Activated CD4-positive, alpha-beta T cell treated with anti-CD3 and anti-CD28 coated beads, Interleukin-2, amount 50 U/mL, for 16 hours (primary cell): ENCODE measurements around the gene SRRM4.
"Not testable (repeated sequence)": the region's sequence is repeated elsewhere in the genome, so short reads cannot be mapped to it uniquely, and the experiment has no call there.

ENCODE experiments used
- DNase-seq: peaks from one replicate; pipeline ENCODE4 v3.0.0-alpha.2; 2020

Gene SRRM4

DNA sequence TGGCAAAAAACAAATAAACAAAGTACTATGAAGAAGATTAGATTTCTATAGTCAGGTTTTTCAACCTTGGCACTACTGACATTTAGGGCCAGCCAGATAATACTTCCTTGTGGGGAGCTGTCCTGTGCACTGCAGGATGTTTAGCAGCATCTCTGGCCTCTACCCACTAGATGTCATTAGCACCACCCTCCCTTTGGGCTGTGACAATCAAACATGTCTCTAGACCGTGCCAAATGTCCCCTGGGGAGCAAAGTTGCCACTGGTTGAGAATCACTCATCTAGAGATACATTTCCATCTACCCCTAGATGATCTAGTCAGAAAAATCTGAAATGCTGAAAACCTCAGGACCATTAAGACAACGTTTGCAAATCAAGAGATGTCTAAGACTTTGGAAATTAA, 29.9 kb downstream of the SRRM4 start:
- DNase-seq: no peak

DNA sequence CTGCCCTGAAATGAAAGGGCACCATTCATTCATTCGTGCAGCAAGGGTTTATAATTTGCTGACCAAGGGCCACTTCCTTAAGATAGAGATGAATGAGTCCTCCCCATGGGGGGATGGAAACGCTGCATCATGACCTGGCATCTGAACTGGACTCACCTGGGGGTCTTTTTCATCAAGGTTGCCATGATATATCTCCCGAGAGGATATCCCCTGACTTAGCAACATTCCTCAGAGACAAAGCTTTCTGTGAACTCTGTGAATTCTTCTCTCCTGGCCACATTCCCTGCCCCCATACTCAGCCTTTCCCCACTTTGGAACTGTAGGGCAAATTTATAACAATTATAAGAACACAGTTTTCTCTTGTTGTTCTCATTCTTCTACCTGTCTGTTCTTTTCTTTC, 30.8 kb downstream of the SRRM4 start:
- no peak for DNase-seq

DNA sequence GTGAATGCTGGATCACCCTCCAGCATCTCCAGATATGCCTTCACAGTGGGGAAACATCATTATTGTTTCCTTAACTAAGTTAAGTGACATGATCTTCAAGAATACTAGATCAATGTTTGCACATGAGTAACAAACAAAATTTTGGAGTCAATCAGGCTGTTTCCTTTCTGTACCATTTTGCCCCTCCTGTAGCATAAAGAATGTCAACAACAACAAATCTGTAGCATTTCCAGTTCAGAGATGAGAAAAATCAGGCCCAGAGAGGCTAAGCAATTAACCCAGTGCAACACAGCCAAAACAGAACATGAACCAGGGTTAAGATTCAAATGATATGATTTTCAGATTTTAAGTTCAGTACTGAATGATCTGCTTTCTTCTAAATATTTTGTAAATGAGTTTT, 31.7 kb downstream of the SRRM4 start:
- no peak for DNase-seq

DNA sequence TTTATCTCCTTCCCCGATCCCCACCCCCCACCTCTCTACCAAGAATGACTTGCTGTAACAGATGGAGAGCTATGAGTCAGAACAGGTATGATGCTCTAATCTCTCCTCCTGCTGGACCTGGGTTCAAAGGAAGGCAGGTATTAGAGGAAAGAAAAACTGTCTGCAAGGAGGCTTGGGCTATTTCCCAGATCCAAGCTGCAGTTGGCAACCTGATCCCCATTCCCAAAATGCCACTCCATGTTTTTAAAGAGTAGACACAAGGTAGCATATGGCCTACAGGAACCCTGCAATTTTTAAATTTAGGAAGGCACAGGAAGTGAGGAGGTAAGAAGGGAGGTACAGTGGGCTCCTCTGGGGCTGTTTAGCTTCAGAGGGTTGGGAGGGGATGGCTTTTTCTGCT, 33.0 kb downstream of the SRRM4 start:
- DNase-seq: no peak

DNA sequence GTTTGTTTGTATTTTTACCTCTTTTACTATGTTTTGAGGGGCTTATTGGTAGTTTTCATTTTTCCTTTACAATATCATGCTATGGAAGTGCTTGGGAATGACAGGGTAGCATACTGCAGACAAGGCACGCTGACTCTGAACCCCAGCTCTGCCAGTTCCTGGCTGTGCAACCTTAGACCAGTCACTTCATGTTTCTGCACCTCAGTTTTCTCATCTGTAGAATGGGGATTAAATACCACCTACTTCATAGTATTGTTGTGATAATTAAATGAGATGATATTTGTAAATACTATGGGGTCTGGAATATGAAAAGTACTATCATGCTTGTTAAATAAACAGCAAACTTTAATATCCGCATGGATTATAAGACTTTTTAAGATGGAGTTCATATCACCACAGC, 35.4 kb downstream of the SRRM4 start:
- DNase-seq: no peak

DNA sequence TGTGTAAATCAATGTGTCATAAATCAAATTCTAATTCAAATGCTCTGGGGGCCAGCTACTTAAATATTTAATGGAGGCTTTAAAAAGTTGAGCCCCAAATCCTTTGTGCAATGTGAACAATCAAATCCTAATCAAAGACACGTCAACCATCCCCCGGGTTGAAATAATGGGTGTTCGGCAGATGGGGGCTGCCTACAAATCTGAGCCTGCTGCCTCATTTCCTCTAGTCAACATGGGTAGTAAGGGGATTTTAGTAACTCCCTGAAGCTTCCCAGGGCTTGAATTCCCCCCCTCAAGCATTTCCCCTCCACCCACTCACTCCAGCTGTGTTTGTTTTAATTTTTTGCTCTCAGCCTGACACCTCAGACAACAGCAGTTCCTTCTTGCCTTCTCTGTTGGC, 37.8 kb downstream of the SRRM4 start:
- DNase-seq: no peak

DNA sequence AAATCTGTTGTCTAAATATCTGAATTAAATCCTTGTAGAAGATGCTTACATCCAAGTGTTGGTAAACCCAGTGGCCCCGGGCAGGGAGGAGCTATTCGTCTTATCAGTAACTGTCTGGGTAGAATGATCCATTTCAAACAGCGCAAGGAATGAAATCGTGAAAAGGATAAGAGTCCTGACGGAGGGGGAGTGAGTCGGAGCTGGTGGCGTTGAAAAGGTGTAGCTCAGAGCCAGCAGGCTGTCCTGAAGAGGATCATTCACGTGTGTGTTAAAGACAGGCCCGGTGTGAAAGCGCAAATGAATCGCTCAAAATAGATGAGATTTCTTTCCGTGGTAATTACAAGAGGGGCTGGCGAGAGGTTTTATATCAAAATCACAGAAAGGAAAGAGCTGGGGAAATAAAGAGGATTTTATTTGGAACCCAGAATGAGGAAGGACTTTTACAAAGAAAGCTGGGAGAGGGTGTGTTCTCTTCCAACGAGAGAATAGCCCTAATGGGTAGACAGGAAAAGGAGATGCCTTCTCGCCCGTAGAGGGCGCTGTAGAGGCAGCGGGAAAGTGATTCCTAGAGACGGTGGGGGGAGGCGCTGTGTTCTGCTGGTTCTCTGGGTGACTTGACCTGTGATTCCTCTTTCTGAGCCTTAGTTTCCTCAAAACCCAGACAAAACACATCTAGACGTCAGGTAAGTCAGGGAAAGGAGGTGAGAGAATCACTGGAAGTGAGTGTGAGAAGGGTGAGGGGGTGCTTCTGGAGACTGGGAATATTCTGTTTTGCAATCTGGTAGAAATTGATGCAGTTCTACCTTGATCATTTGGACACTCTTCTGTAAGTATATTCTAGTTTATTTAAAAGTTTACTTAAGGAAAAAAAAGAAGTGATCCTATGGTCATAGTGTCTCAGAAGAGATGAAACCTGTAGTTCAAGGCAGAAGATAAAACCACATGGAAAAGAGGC, 39.3 kb downstream of the SRRM4 start:
- peak; percentile 4 for DNase-seq

DNA sequence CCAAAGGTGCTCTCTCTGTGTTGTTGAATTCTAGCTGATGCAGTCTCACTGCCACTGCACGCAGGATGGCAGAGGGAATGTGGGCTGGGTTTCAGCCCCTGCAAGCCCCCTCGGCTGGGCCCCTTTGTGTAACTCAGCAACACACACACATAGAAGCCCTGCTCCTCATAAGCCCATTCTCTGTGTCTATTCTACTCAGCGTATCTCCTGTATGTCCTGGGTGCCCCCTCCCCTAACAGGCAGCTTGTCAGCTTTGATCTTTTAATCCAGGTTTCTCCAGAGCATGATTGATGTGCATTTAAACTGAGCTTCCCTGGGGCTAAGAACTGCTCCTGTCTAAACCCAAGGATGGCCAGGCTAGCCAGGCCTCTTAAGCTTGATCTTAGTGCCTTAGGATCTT, 43.0 kb downstream of the SRRM4 start:
- DNase-seq: no peak

DNA sequence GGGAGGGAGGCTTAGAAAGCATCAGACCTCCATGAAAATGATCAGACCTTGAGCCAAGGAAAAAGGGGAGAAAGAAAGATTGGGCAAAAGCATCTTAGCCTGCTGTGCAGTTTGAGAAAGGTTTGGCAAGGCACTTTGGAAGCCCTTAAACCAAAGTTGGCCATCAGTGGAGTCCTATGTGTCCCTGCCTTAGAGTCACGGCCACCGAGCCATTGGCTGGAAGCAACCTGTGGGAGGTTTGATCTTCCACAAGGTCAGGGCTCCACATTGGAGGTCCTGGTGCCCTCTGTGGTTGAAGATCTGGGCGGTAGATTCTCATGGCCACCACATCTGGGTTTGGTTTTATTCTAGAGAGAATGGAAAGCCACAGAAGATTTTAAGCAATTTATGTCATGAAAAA, 44.4 kb downstream of the SRRM4 start:
- DNase-seq: no peak

DNA sequence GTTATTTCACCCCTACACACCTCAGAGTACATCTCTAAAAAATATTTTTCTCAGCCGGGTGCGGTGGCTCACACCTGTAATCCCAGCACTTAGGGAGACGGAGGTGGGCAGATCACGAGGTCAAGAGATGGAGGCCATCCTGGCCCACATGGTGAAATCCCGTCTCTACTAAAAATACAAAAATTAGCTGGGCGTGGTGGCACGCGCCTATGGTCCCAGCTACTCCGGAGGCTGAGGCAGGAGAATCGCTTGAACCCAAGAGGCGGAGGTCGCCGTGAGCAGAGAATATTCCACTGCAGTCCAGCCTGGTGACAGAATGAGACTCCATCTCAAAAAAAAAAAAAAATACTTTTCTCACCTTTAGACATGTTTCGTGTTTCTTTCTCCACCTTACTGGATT, 52.0 kb downstream of the SRRM4 start:
- DNase-seq: not testable (repeated sequence)

DNA sequence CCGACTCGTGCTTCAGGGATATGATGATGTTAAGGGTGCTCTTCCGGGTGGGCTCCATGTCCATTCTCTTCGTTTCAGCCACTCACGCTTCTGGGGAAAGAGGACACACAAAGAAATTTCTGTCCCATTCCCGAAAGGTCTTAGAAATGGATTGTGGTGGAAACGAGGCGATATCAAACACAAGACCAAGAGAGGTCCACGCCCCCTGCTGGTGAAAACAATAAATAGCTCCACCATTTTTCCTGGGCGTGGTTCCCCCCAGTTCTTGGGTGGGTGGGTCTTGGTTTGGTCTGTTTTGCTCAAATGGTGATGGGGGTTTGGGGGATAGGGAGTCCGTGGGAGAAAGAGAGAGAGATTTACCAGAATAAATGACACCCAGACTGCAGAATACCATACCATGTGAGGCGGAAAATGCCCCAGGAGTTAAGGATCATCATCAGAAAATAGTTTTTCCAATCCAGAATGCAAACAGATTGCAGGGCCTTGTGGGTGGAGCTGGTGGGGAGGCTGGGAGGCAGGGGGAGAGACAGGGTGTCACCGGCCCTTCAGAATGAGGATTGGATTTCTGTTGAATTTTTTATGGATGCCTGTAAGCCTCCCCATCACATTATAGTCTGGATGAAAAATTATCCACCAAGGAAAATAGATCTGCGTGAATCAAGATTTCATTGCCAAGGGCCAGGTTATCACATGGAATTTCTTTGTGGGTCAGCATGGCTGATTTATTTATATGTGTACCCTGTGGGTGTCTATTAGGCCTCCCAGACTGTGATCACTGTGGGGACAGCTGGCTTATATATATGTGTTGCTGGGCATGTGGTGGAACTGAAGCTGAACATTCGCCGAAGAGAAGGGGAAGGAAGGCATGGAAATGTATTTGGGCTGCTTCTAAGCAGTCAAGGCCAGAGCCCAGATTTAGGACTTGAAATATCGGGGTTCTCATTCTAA, 55.8 kb downstream of the SRRM4 start:
- peak; percentile 23 for DNase-seq

DNA sequence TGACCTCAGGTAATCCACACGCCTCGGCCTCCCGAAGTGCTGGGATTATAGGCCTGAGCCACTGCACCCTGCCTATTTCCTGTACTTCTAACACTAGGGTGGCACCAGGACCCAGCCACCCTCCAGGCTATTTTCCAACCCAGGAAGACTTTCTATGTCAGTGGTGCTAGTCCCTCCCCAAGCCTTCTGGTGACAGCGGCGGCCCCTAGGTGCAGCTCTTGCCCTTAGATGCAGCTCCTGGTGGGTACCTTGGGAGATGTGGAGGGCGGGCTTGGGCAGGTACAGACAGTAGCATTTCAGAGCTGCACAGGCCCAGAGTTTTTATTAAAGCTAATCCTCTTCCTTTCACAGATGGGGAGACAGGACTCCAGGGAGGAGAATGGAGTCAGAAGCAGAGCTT, 62.8 kb downstream of the SRRM4 start:
- DNase-seq: no peak

DNA sequence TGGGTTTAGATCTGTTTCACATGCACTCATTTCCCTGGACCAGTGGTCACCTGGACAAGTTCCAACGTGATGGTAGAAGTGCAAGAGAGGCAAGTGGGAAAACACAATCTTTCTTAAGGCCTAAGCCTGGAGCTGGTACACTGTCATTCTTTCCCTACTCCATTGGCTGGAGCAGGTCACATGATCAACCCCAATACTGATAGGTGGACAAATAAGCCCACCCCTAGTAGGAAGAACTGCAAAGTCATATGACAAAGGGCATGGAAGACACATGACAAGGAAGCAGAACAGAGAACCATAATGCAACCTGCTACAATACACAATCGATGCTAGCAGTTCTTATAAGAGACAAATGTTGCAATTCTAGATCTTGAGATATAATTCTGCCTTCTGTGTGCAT, 66.3 kb downstream of the SRRM4 start:
- no peak for DNase-seq

DNA sequence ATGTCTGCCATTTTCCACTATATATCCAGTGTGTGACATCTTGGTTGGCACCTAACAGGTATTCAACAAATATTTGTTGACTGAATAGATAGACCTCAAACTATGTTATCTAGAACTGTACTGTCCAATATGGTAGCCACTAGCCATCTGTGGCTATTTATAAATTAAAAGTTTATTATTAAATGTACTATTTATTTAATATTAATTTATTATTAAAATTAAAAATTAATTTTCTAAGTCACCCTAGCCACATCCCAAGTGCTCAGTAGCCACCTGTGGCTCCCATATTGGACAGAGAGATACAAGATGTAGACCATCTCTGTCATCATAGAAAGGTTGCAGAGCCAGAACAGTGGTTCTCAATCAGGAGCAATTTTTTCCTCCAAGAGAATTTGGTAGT, 69.3 kb downstream of the SRRM4 start:
- DNase-seq: no peak

DNA sequence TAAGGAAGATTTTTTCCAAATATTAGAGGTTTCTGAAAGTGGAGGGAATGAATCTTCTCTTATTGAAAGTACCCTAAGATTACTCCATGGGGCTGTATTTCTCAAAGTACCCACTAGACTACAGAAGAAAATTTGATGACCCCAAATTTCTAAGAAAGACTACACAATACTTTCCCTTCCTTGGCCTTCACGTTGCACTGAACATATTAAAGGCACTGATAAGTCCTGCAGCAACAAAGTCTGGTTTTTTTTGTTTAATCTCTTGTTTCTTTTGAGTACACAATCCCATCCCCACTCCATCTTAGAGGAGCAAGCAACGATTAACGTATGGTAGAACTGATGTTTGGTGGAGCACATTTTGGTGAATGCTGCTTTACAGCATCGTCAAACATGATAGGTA, 70.1 kb downstream of the SRRM4 start:
- no peak for DNase-seq

DNA sequence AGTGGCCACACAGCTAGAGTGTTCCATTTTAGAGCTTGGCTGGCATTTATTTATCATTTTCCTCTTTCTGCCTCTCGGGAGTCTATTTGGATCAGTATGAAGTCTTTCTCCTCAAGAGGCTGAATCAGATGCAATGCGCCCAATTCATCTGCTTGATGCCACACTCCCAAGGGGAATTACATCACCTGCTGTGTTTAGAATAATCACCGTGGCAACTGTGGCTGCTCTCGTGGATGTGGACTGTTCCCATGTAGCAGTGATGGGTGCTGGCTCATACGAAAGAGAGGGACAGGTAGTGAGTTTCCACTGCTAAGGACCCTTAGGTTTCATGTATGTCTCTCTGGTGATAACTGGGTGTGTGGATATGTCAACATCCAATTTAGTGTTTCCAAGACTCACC, 70.7 kb downstream of the SRRM4 start:
- DNase-seq: no peak

DNA sequence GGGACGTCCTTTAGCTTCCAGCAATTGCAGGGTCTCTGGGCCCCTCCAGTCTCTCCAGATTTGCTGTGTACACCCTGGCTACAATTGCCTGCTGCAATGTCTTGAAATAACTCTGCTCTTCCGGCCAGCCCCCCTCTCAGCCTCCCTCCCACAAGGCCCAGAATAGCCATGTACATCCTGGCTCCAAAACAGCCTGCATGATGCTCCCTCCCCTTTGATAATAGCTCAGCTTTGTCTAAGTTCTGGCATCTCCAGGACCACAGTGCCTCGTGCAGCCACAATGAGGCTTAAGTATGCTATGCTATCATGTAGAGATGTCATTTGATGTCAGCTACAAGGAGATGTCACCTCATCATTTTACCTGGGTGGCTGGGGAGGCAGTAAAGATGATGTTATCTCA, 74.6 kb downstream of the SRRM4 start:
- DNase-seq: no peak

DNA sequence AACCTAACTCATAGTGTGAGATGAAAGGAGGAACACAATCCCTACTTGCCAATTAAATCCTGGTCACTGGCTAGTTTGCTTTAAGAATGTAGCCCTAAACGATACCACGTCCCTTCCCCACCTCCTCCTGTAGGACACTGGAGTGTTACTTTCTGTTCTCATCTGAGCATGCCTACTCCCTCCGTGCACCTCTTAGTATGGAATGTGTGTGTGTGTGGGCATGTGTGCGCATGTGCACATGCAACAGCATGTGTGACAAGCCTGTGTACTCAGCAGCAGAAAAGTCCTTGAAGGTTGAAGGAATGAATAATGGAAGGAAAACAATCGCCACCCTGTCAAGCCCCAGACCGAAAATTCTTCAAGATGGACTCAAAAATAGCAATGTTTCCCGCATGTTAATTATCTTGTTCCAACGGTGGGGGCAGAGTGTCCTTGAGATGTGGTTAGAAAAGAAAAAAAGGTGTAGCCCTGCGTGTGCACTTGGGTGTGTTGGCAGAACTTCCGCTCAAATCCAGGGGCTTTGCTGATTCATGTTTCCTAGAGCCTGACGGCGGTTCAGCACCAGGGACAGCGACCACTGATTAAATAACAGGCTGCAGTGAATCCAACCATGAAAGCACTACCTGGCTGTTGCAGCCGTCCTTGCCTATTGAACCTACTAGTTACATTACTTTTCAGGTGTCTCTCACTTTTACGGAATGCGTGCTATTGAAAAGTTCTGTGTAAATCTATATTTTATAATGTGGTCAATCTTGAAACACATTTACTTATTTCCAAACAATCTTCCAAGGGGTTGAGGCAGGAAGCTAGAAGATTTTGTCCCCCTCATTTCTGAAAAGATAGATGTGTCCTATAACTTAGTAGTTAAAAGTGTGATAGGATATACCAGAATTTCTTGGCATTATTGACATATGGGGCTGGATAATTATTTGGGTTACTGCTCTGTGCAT, 79.8 kb downstream of the SRRM4 start:
- DNase-seq: peak; percentile 18

DNA sequence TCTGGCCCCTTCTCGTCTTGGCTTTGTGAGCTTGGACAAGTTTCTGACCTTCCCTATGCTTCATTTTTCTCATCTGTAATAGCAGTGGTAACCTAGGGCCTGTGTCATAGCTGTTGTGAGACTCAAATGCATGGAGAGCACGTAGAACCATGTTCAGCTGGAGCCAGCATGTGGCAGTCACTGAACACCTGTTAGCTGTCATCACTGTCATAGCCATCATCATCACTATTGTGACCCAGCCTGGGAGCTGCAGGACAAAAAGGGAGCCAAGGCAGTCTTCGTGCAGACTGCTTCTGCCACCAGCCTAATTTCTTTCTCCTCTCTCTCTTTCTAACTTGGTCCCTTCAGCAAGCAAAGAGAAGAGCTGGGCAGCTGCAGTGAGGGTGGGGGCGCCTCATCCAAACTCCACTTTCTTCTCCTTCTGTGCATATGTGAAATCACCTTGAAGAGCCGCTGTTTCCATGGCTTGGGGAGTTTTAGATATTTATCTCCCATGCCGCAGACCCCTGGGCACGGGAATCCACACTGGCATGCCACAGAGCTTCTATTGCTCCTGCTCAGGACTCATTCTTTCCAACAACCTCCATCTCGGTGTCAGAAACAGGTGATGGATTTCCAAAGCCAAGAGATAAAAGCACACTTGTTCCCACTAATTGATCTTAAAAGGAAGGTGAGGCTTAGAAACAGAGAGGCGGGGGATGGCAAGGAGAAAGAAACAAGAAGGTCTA, 87.0 kb downstream of the SRRM4 start:
- no peak for DNase-seq

DNA sequence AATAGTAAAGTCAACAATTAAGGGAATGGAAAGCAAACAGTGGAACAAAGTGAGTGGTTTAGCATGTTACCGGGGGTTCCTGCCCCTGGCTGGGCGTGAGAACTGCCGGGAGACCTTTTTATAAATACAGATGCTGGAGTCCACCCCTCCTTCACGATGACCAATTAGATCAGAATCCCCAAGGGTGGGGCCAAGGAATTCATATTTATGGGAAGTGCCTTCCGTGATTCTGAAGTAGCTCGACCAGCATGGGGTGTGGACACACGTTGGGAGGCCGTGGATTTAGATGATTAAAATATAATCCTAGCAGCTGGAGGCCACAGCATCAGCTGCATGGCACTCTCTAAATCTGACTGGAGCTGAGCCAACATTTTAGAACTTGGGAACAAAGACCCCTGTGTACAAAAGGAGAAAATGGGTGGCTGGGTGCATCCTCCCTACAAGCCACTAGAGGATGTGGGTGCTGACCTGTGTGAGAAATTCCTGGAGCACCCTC, 87.9 kb downstream of the SRRM4 start:
- no peak for DNase-seq

DNA sequence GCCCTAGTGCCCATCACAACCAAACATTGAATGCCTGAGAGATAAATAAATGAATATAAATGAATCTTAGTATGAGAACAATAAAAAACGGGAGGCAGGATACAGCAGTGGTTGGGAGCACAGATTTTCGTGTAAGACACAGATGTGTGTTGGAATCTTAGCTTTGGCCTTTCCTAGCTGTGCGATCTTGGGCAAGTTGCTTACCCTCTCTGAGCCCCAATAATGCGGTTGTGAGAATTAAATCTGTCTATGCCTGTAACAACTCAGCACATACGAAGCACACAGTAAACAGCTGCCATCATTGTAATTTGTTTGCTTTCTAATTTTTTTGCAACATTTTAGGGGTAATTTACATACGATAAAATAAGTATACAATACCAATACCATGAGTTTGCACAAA, 89.8 kb downstream of the SRRM4 start:
- DNase-seq: no peak
